K562 (cell line): ENCODE results near the gene HSPA1B. TPM values are rescaled to one million over a fixed set of nuclear protein-coding genes. Genes with fewer than 3 reads are reported as not detected.
A peak's percentile ranks its signal among the peaks of the same experiment; 100 is the strongest.
"Not testable (repeated sequence)": the region's sequence is repeated elsewhere in the genome, so short reads cannot be mapped to it uniquely, and the experiment has no call there.

Experiments used
- ATAC-seq: fragments of 200-7000 bp; cut with Tn5 transposase; 3 replicates; pipeline ENCODE4 v1.9.1; 2020; ENCODE audit warnings: moderate library complexity
- BruUV-seq: library from RNA; stranded (reverse); fragments of 400-500 nt; replicated peaks from 2 replicates; lab custom pipeline; 2021; lab: Mats Ljungman, UMichigan
- CTCF ChIA-PET: fragments of 300-600 bp; formaldehyde crosslinking; extraction: SDS; loops from one replicate; lab custom pipeline; 2021; ENCODE audit warnings: low intra/inter-chr PET ratio; lab: Yijun Ruan, JAX
- POLR2A ChIA-PET: fragments of 300-600, 350-650 bp; sonication (Branson Sonifier 250); formaldehyde crosslinking; extraction: SDS; loops from one replicate; lab custom pipeline; 2021; ENCODE audit warnings: antibody characterized with exemption, inconsistent platforms; lab: Yijun Ruan, JAX
- DNase-seq, 4 experiments: peaks; one replicate each; pipeline versions ENCODE4 v3.0.0 to v3.0.0-alpha.2; 2011 to 2018; ENCODE audit warnings: low spot score in 3 of 4, mixed read lengths in 3 of 4; ENCODE audit errors: extremely low read depth in 1 of 4
- FAIRE-seq: peaks from 2 replicates; lab custom pipeline; 2011; peaks lifted over from hg19 to GRCh38; lab: Jason Lieb, UNC
- H2AFZ ChIP-seq: 2 replicates; pipeline ENCODE4 v1.6.0; 2011; ENCODE audit warnings: low read depth, low read length, control low read depth, inconsistent platforms
- H3K27ac ChIP-seq: fragments of 200-600 bp; 3 replicates; pipeline ENCODE4 v1.8.0; 2011; ENCODE audit warnings: low read depth, mild to moderate bottlenecking, control low read depth, inconsistent platforms, low read length, moderate library complexity, mixed read lengths; ENCODE audit errors: extremely low read depth
- H3K27me3 ChIP-seq, 2 experiments: fragments of 300-600 bp in 1 of 2; 2 replicates in 1 of 2; 3 replicates in 1 of 2; pipeline versions ENCODE4 v1.6.0 to v1.8.0; 2011; ENCODE audit warnings: inconsistent platforms in 2 of 2, low read length in 2 of 2, mild to moderate bottlenecking in 1 of 2, mixed read lengths in 1 of 2, moderate library complexity in 1 of 2; ENCODE audit not compliant: control insufficient read depth in 2 of 2, insufficient read depth in 2 of 2
- H3K36me3 ChIP-seq: fragments of 300-600 bp; 3 replicates; pipeline ENCODE4 v1.8.0; 2011; ENCODE audit warnings: mild to moderate bottlenecking, low read length, inconsistent platforms; ENCODE audit not compliant: control insufficient read depth, insufficient read depth
- H3K4me1 ChIP-seq, 2 experiments: fragments of 200-600 bp in 1 of 2; replicated peaks in 1 of 2; 2 replicates in 1 of 2; 3 replicates in 1 of 2; pipeline versions ENCODE4 v1.5.1 to v1.8.0; 2011; ENCODE audit warnings: inconsistent platforms in 2 of 2, low read length in 2 of 2, mild to moderate bottlenecking in 1 of 2, mixed read lengths in 1 of 2, moderate library complexity in 1 of 2; ENCODE audit not compliant: control insufficient read depth in 2 of 2, insufficient read depth in 2 of 2
- H3K4me2 ChIP-seq: 2 replicates; pipeline ENCODE4 v1.6.1; 2011; ENCODE audit warnings: low read length, control low read depth, inconsistent platforms, mixed read lengths; ENCODE audit not compliant: insufficient read depth
- H3K4me3 ChIP-seq: fragments of 200-600 bp; sonication (generic), shearing (Covaris generic); 2 replicates; pipeline ENCODE4 v1.5.1; 2016; ENCODE audit warnings: control low read depth, inconsistent platforms
- H3K79me2 ChIP-seq: fragments of 200-600 bp; 3 replicates; pipeline ENCODE4 v1.8.0; 2011; ENCODE audit warnings: low read length, inconsistent platforms; ENCODE audit not compliant: control insufficient read depth, insufficient read depth
- H3K9ac ChIP-seq, 2 experiments: 2 replicates each; pipeline versions ENCODE4 v1.6.0 to v1.6.1; 2011; ENCODE audit warnings: low read depth in 2 of 2, low read length in 2 of 2, control low read depth in 1 of 2, inconsistent platforms in 1 of 2, mild to moderate bottlenecking in 1 of 2, mixed read lengths in 1 of 2; ENCODE audit not compliant: insufficient read depth in 1 of 2
- H3K9me1 ChIP-seq: one replicate; pipeline ENCODE4 v1.6.0; 2011; ENCODE audit warnings: inconsistent platforms, mild to moderate bottlenecking, low read length, moderate library complexity; ENCODE audit not compliant: control insufficient read depth, insufficient read depth
- H3K9me3 ChIP-seq: replicated peaks from 2 replicates; pipeline ENCODE4 v1.5.1; 2011; ENCODE audit warnings: low read depth, low read length, inconsistent platforms; ENCODE audit not compliant: control insufficient read depth, insufficient read depth
- H4K20me1 ChIP-seq: replicated peaks from 2 replicates; pipeline ENCODE4 v1.6.1; 2011; ENCODE audit warnings: low read length, inconsistent platforms, mixed read lengths; ENCODE audit not compliant: control insufficient read depth, insufficient read depth
- CXXC5 ChIP-seq: fragments of 250-450 bp; sonication (Bioruptor Pico); IDR thresholded peaks from 2 replicates; pipeline ENCODE4 v1.8.0; 2022; ENCODE audit warnings: inconsistent platforms, mild to moderate bottlenecking, moderate library complexity
- DMBX1 ChIP-seq: fragments of 250-450 bp; sonication (Bioruptor Pico); IDR thresholded peaks from 2 replicates; pipeline ENCODE4 v1.8.0; 2022; ENCODE audit warnings: inconsistent platforms, mild to moderate bottlenecking, moderate library complexity, borderline replicate concordance
- ELF4 ChIP-seq: fragments of 450-650 bp; formaldehyde crosslinking; IDR thresholded peaks from 2 replicates; pipeline ENCODE4 v1.4.0; 2022; ENCODE audit warnings: missing genetic modification characterization
- HDAC1 ChIP-seq, 2 experiments: fragments of 450-650 bp; IDR thresholded peaks; 2 replicates each; pipeline ENCODE4 v1.6.1; 2016 to 2017; ENCODE audit warnings: inconsistent platforms in 1 of 2, mild to moderate bottlenecking in 1 of 2, moderate library complexity in 1 of 2
- HSF4 ChIP-seq: fragments of 250-450 bp; sonication (Bioruptor Pico); IDR thresholded peaks from 2 replicates; pipeline ENCODE4 v2.1.2; 2022; ENCODE audit warnings: mild to moderate bottlenecking, moderate library complexity, borderline replicate concordance
- NR4A1 ChIP-seq, 2 experiments: fragments of 250-450 bp in 1 of 2; fragments of 450-650 bp in 1 of 2; sonication (Bioruptor Pico) in 1 of 2; IDR thresholded peaks; 2 replicates each; pipeline versions ENCODE4 v1.4.0 to v1.6.1; 2016 to 2020; ENCODE audit warnings: mild to moderate bottlenecking in 2 of 2, missing compliant biosample characterization in 1 of 2, missing genetic modification characterization in 1 of 2, moderate library complexity in 1 of 2
- OTX1 ChIP-seq: fragments of 450-650 bp; formaldehyde crosslinking; IDR thresholded peaks from 2 replicates; pipeline ENCODE4 v1.4.0; 2022; ENCODE audit warnings: mild to moderate bottlenecking
- TFE3 ChIP-seq: fragments of 450-650 bp; formaldehyde crosslinking; IDR thresholded peaks from 2 replicates; pipeline ENCODE4 v1.4.0; 2020; ENCODE audit warnings: mild to moderate bottlenecking, mixed read lengths
- ZBTB26 ChIP-seq: fragments of 450-650 bp; formaldehyde crosslinking; IDR thresholded peaks from 2 replicates; pipeline ENCODE4 v1.4.0; 2022; ENCODE audit warnings: missing genetic modification characterization
- ZMIZ1 ChIP-seq, 2 experiments: fragments of 150-350 bp in 1 of 2; IDR thresholded peaks; 2 replicates each; pipeline ENCODE4 v1.6.1; 2012 to 2016; ENCODE audit warnings: low read depth in 2 of 2, low read length in 2 of 2, mild to moderate bottlenecking in 1 of 2, moderate library complexity in 1 of 2
- WGBS: fragments of 100-300 bp; shearing (Covaris generic); methylation state at CpG from one replicate; pipeline ENCODE4 v1.1.6; 2016; ENCODE audit warnings: low coverage, mixed read lengths; ENCODE audit not compliant: insufficient coverage; ENCODE audit errors: missing lambda C conversion rate; 5-methylcytosine and 5-hydroxymethylcytosine counted together
- in situ Hi-C: fragments of 300-500 bp; cut with MboI; formaldehyde crosslinking; loops from 4 replicates; pipeline ENCODE4 v1.15.0; 2018; ENCODE audit warnings: inconsistent platforms, mixed read lengths
- intact Hi-C: fragments of 100-400 bp; cut with micrococcal nuclease; formaldehyde crosslinking; loops from 2 replicates; pipeline ENCODE4 v1.14.2; 2022
- polyA plus RNA-seq, 8 experiments: library from polyadenylated mRNA; depleted of rRNA in 4 of 8; stranded (reverse) in 5 of 8; unstranded in 3 of 8; fragments of >200 nt; fragmentation: Nextera tagmentation in 2 of 8; fragmentation: Illumina TruSeq in 1 of 8; extraction: Ambion mirVana in 2 of 8; extraction: Trizol in 1 of 8; gene quantifications; 2 replicates each; pipeline versions ENCODE4 v1.2.1 to v1.2.3, GENCODE V29; 2011 to 2014; ENCODE audit warnings: inconsistent platforms in 1 of 8, missing spikeins in 1 of 8
- total RNA-seq, 7 experiments: library from RNA; depleted of rRNA in 6 of 7; stranded (reverse); fragments of >200 nt in 6 of 7; fragmentation: Illumina TruSeq in 2 of 7; extraction: Trizol in 2 of 7; gene quantifications; 2 replicates each; pipeline versions ENCODE4 v1.2.1 to v1.2.3, GENCODE V29; 2011 to 2021; ENCODE audit warnings: low replicate concordance in 1 of 7

HSPA1B gene
- total and polyA plus RNA-seq, 9 of the 15 experiments (the other 6 are each of a cell fraction or from before 2014, with no cell fraction given), result 0.27 to 227 (median 51.2) TPM

GRCh38 chr6:31822036-31822821 is 5.3 kb upstream of the HSPA1B start (continued):
- TF ChIP-seq ZMIZ1 (IDR thresholded peaks at IDR 0.05; ENCODE audit: low read depth in 2 of 2, low read length in 2 of 2), result 0 out of 4 replicates have a peak, but pooled peaks of 1 of the 2 experiments have one; percentile 12

- H3K36me3 ChIP-seq; ATAC-seq; FAIRE-seq; H3K27me3 ChIP-seq; BruUV-seq; H3K4me3 ChIP-seq; DNase-seq; H4K20me1 ChIP-seq; H3K9me3 ChIP-seq; H3K9me1 ChIP-seq; H2AFZ ChIP-seq; H3K4me2 ChIP-seq; in situ Hi-C loops; CTCF ChIA-PET; TF ChIP-seq NR4A1 (tag; IDR thresholded peaks at IDR 0.05): not testable (repeated sequence)
- Histone ChIP-seq H3K79me2 (peaks cover 55% of the 10 kb centered on the region), H3K27ac (peak overlapping the region; percentile 99; the same call in 1 of the 3 replicates), H3K4me1 (peaks cover 50 to 53% of the 10 kb centered on the region in 2 experiments), H3K9ac (peak overlapping the region in 1 of 2 experiments; percentile 97; a peak in 1 of 4 replicates)
- POLR2A ChIA-PET, result interaction anchor here (0.9 to 6.4 kb wide), 9 partner anchors 10 to 163 kb away, joined by 4 to 93 read pairs (median 9); partner anchors contain the start of genes C6orf47, CSNK2B, GPANK1 and HSPA1A
- intact Hi-C loops, result loop anchor here (10.0 kb wide), 1 partner anchor 351 kb away; the partner anchor contains the start of genes AGPAT1 and RNF5
- 84% methylated on average over 9 of the region's 9 CpGs for WGBS
- TF ChIP-seq HDAC1 (IDR thresholded peaks at IDR 0.05) (peak in 1 of 2 experiments; percentile 12; a peak in 1 of 4 replicates), CXXC5 (CRISPR knock-in tag) (peak; percentile 10; the same call in 1 of the 2 replicates), NR4A1 (CRISPR knock-in tag; IDR thresholded peaks at IDR 0.05) (0 out of 2 replicates have a peak, but pooled peaks have one; percentile 73), TFE3 (CRISPR knock-in tag) (0 out of 2 replicates have a peak, but pooled peaks have one; percentile 12), DMBX1 (peak; percentile 59; the same call in 1 of the 2 replicates), ZBTB26 (CRISPR knock-in tag) (0 out of 2 replicates have a peak, but pooled peaks have one; percentile 56), HSF4 (0 out of 2 replicates have a peak, but pooled peaks have one; percentile 14), ELF4 (0 out of 2 replicates have a peak, but pooled peaks have one; percentile 56), OTX1 (0 out of 2 replicates have a peak, but pooled peaks have one; percentile 12)
Measured at GRCh38 chr6:31823592-31824196, 3.8 kb upstream of the HSPA1B start.
